ENCODE results near the gene GARNL3.

- TF ChIP-seq, protein P1, sequence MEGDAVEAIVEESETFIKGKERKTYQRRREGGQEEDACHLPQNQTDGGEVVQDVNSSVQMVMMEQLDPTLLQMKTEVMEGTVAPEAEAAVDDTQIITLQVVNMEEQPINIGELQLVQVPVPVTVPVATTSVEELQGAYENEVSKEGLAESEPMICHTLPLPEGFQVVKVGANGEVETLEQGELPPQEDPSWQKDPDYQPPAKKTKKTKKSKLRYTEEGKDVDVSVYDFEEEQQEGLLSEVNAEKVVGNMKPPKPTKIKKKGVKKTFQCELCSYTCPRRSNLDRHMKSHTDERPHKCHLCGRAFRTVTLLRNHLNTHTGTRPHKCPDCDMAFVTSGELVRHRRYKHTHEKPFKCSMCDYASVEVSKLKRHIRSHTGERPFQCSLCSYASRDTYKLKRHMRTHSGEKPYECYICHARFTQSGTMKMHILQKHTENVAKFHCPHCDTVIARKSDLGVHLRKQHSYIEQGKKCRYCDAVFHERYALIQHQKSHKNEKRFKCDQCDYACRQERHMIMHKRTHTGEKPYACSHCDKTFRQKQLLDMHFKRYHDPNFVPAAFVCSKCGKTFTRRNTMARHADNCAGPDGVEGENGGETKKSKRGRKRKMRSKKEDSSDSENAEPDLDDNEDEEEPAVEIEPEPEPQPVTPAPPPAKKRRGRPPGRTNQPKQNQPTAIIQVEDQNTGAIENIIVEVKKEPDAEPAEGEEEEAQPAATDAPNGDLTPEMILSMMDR (IDR thresholded peaks at IDR 0.05), result no peak
- TF ChIP-seq POLR2A (IDR thresholded peaks at IDR 0.05), result no peak
Observed at GRCh38 chr9:127303830-127304229, 39.3 kb downstream of the GARNL3 start.

Data from right lobe of liver (tissue), 4 donors.